ENCODE results near the gene ZBTB20.
"Not testable (repeated sequence)": the region's sequence is repeated elsewhere in the genome, so short reads cannot be mapped to it uniquely, and the experiment has no call there.

ZBTB20 gene

DNA sequence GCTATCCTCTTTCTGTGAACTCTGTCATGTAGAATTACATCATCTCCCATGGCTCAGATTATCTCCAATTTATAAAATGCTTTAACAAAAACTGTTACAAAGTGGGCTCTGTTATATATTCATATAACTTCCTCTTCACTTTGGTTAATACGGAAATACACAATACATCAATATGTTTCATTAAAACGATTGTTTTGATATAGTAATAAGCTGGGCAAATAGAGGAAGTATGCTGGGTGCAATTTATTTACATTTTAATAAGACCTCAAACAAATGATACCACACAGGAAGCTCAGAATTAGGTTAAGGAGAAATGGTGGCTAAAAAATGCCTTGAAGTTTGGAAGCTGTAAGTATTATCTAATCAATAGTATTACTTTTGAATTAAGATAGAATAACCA lies 331.0 kb downstream of the ZBTB20 start:
- no peak for DNase-seq

- not testable (repeated sequence) for DNase-seq
Measured at GRCh38 chr3:114812541-114813238, 334.4 kb downstream of the ZBTB20 start.

- no peak for DNase-seq
Measured at GRCh38 chr3:114809668-114810413, 337.2 kb downstream of the ZBTB20 start.

DNA sequence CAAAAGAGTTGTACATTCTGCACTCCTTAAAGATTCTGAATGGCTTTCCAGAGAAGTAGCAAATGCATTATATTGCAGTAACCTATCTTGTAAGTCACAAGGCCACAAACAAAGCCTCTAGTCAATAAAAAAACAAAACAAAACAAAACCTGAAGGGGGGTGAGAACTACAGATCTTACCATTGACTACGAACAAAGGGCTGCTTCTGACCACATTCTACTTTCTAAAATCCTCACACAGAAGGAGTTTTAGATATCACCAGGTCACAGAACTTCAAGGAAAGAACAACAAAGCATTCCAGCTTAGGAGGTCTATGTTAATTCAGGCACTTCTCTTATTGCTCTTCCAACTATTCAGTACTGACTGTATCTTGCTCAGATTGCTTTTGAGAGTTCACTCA lies 343.0 kb downstream of the ZBTB20 start:
- no peak for DNase-seq

GRCh38 chr3:114803042-114803695 lies 343.9 kb downstream of the ZBTB20 start:
- DNase-seq: no peak

DNA sequence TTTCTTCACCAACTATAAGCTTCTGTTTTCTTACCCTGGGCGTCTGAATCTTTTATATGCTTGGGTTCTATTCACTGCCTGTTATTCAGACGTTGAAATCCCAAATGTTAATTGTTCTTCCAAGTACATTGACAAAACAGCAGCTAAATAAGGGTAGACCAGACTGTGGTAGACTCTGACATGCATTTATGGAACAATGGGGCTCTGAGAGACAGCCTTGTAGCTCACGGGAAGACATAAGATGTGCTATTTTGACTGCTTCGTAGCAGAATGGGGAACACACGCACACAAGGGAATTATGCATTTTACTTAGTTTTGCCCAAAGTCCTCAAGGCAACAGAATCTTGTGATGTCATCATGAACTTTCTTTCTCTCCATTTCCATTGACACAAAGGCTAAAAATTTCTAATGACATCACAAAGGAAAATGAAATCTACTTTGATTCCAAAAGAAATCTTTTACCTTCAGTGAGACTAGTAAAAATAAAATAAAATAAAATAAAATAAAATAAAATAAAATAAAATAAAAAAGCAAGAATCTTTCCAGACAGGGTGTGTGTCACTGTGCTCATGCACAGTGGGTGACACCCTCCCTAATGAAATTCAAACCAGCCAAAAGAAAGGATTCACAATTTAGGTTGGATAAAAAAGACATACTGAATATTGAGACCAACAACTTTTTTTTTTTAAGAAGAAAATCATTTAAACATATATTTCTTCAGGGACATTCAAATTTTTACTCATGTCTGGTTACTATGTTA lies 346.6 kb downstream of the ZBTB20 start:
- DNase-seq: no peak

DNA sequence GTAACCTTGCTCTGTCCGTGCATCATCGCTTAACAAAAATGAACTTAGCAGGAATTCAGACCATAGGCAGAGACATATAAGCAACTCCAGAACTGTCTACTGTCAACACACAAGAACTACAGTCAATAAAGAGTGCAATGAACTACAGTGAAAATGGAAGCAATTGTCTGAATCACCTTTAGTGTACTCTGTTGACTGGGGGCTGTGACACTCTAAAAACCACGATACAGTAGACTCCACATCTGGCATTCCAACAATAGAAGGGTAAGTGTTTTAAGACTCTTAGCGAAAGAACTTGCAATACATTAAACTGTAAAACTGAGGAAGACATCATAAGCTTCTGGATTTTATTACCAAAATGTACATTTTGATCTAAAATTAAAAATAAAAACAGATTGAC lies 347.3 kb downstream of the ZBTB20 start:
- no peak for DNase-seq

DNA sequence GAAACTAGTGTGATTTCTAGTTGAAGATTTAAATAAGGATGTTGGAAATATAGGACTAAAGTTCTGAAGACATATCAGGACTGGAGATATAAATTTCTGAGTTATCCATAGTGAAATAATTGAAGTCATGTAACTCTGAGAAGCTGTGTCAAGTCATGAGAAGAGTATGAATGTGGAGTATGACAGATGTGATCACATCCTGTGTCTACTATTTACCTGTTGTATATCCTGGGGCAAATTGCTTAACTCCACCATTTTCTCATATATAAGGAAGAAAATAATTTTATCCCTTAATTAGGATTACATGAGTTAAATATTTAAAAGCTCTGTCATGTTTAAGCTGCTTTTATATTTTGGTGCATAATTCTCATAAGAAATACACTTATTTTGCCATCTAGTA lies 350.3 kb downstream of the ZBTB20 start:
- no peak for DNase-seq

- DNase-seq: no peak
Measured at GRCh38 chr3:114794894-114795630, 352.0 kb downstream of the ZBTB20 start.

GRCh38 chr3:114792159-114792918 lies 354.7 kb downstream of the ZBTB20 start:
- DNase-seq: no peak

DNA sequence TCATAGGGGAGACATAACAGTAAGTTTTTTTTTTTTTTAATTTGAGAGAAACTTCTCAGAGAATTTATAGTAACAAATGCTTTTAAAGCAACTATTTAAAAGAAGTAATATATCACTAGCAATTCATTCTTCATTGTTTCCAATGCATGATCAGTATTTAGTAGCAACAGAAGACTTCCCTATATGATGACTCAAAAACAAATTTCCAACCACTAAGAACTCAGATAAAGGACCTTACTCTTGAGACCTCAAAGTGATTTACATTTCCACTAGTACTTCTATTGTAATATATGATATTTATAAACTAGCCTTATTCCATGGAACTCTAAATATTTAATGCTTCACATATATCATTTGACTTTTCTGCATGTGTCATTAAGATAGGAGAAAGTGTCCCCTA lies 356.3 kb downstream of the ZBTB20 start:
- no peak for DNase-seq

GRCh38 chr3:114789803-114790202 lies 357.3 kb downstream of the ZBTB20 start:
- DNase-seq: no peak

GRCh38 chr3:114775395-114775794 lies 371.7 kb downstream of the ZBTB20 start:
- DNase-seq: no peak

GRCh38 chr3:114770874-114771273 lies 376.2 kb downstream of the ZBTB20 start:
- no peak for DNase-seq

GRCh38 chr3:114764056-114764492 lies 383.0 kb downstream of the ZBTB20 start:
- DNase-seq: no peak

GRCh38 chr3:114762144-114762543 lies 384.9 kb downstream of the ZBTB20 start:
- no peak for DNase-seq

GRCh38 chr3:114760679-114761078 lies 386.4 kb downstream of the ZBTB20 start:
- DNase-seq: no peak

DNA sequence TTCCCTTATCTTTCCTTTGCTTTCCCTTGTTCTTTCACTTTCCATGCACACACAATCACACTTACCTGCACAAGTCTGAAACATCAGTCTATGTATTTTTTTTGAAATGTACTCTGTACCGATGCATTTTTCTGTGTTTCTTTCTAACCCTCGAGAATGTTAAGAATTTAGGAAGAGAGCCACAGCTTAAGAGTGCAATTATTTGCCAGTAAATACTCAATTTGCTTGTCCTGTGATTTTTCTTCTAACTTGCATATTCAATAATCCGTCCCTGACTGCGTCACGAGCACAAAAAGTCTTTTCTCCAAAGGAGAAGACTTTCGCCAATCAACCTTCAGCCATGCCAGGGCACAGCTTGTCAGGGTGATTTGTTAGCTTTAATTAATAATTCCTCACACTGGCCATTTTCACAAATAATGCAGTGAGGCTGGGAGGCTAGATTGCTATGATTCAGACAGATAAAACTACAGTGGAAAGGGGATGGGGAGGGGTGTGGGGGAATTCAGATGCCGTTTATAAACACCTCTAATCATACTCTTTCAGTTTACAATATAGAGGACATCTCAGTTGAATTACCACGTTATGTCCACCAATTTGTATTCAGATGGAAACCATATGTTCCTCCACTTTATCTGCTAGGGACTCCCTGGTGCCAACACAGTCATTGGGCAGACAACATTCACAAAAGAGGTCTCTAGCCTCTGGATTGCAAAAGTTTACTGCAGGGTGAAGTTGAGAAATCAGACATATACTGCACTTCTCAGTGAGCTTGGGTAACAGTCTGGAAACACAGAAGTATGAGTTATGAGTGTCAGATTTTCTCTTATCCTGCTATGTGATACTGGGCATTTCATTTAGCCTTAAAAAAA lies 388.0 kb downstream of the ZBTB20 start:
- no peak for DNase-seq

GRCh38 chr3:114756506-114757279 lies 390.4 kb downstream of the ZBTB20 start:
- DNase-seq: no peak

GRCh38 chr3:114746502-114746901 lies 400.6 kb downstream of the ZBTB20 start:
- DNase-seq: no peak

All from NCI-H1436 (cell line).